IMR-90 (cell line): ENCODE measurements around the gene RAB9B. TPM values are rescaled to one million over a fixed set of nuclear protein-coding genes. Genes with fewer than 3 reads are reported as not detected.

Source experiments
- ATAC-seq: fragments of 200-7000 bp; cut with Tn5 transposase; 2 replicates; pipeline ENCODE4 v1.9.1; 2020; ENCODE audit warnings: low read depth, mild to moderate bottlenecking, moderate library complexity
- BruUV-seq: library from RNA; stranded (reverse); fragments of 400-500 nt; replicated peaks from 2 replicates; lab custom pipeline; 2021; lab: Mats Ljungman, UMichigan
- CTCF ChIA-PET: fragments of 300-600 bp; formaldehyde crosslinking; extraction: SDS; loops from one replicate; lab custom pipeline; 2021; ENCODE audit warnings: antibody characterized with exemption; lab: Yijun Ruan, JAX
- POLR2A ChIA-PET: fragments of 300-600 bp; sonication (Branson Sonifier 250); formaldehyde crosslinking; loops from one replicate; lab custom pipeline; 2022; ENCODE audit warnings: antibody characterized with exemption; ENCODE audit not compliant: unreplicated experiment; lab: Charles Lee
- DNase-seq: peaks from one replicate; pipeline ENCODE4 v3.0.0; 2013
- H2AFZ ChIP-seq: replicated peaks from 2 replicates; pipeline ENCODE3; 2013; ENCODE audit warnings: low read length, mild to moderate bottlenecking; ENCODE audit not compliant: poor library complexity
- H2AK5ac ChIP-seq: 2 replicates; pipeline ENCODE4 v1.6.1; 2013; ENCODE audit warnings: low read depth, low read length, inconsistent platforms
- H2AK9ac ChIP-seq: replicated peaks from 2 replicates; pipeline ENCODE3; 2013; ENCODE audit warnings: mild to moderate bottlenecking, low read depth, low read length, moderate library complexity; ENCODE audit not compliant: poor library complexity
- H2BK120ac ChIP-seq: 2 replicates; pipeline ENCODE4 v1.6.1; 2013; ENCODE audit warnings: low read depth, low read length, inconsistent platforms
- H2BK15ac ChIP-seq: 3 replicates; pipeline ENCODE4 v1.6.1; 2013; ENCODE audit warnings: low read depth, low read length, inconsistent platforms
- H2BK20ac ChIP-seq: 2 replicates; pipeline ENCODE4 v1.6.1; 2013; ENCODE audit warnings: low read depth, mild to moderate bottlenecking, inconsistent platforms, low read length, moderate library complexity
- H2BK5ac ChIP-seq: 2 replicates; pipeline ENCODE4 v1.6.1; 2013; ENCODE audit warnings: mild to moderate bottlenecking, low read depth, low read length, inconsistent platforms; ENCODE audit not compliant: poor library complexity, severe bottlenecking
- H3K14ac ChIP-seq: replicated peaks from 2 replicates; pipeline ENCODE4 v1.6.1; 2013; ENCODE audit warnings: low read depth, low read length, inconsistent platforms
- H3K18ac ChIP-seq: 2 replicates; pipeline ENCODE4 v1.6.1; 2013; ENCODE audit warnings: low read depth, low read length, control low read depth
- H3K23ac ChIP-seq: 2 replicates; pipeline ENCODE4 v1.6.1; 2013; ENCODE audit warnings: low read depth, low read length, inconsistent platforms
- H3K27ac ChIP-seq: 2 replicates; pipeline ENCODE4 v1.5.1; 2013; ENCODE audit warnings: mild to moderate bottlenecking, control low read depth, low read length; ENCODE audit not compliant: insufficient read depth
- H3K27me3 ChIP-seq: 2 replicates; pipeline ENCODE4 v1.6.1; 2013; ENCODE audit warnings: low read length; ENCODE audit not compliant: control insufficient read depth, insufficient read depth
- H3K36me3 ChIP-seq: 2 replicates; pipeline ENCODE4 v1.6.1; 2013; ENCODE audit warnings: low read length, mixed read lengths; ENCODE audit not compliant: control insufficient read depth, insufficient read depth
- H3K4ac ChIP-seq: 2 replicates; pipeline ENCODE4 v1.6.1; 2013; ENCODE audit warnings: low read depth, low read length, inconsistent platforms
- H3K4me1 ChIP-seq: 2 replicates; pipeline ENCODE4 v1.6.1; 2013; ENCODE audit warnings: low read length, mixed read lengths; ENCODE audit not compliant: control insufficient read depth, insufficient read depth
- H3K4me2 ChIP-seq: 2 replicates; pipeline ENCODE4 v1.6.1; 2013; ENCODE audit warnings: low read depth, mild to moderate bottlenecking, control low read depth, low read length, moderate library complexity
- H3K4me3 ChIP-seq: 2 replicates; pipeline ENCODE4 v1.5.1; 2013; ENCODE audit warnings: low read depth, mild to moderate bottlenecking, control low read depth, low read length, moderate library complexity; ENCODE audit not compliant: insufficient read depth
- H3K56ac ChIP-seq: 2 replicates; pipeline ENCODE4 v1.6.1; 2013; ENCODE audit warnings: low read length, inconsistent platforms; ENCODE audit not compliant: insufficient read depth; ENCODE audit errors: extremely low read depth
- H3K79me1 ChIP-seq, 2 experiments: 2 replicates each; pipeline ENCODE4 v1.6.1; 2013; ENCODE audit warnings: low read length in 2 of 2, inconsistent platforms in 1 of 2, low read depth in 1 of 2
- H3K9ac ChIP-seq: 2 replicates; pipeline ENCODE4 v1.6.1; 2013; ENCODE audit warnings: low read depth, low read length, control low read depth
- H3K9me1 ChIP-seq: 2 replicates; pipeline ENCODE4 v1.6.1; 2013; ENCODE audit warnings: low read length, inconsistent platforms; ENCODE audit not compliant: insufficient read depth
- H3K9me3 ChIP-seq: 2 replicates; pipeline ENCODE4 v1.6.1; 2013; ENCODE audit warnings: low read length; ENCODE audit not compliant: control insufficient read depth, insufficient read depth
- H4K20me1 ChIP-seq: 2 replicates; pipeline ENCODE4 v1.6.1; 2013; ENCODE audit warnings: low read length, inconsistent platforms; ENCODE audit not compliant: insufficient read depth
- H4K5ac ChIP-seq: 2 replicates; pipeline ENCODE4 v1.6.1; 2013; ENCODE audit warnings: mild to moderate bottlenecking, low read depth, low read length, control low read depth
- H4K8ac ChIP-seq, 2 experiments: 2 replicates each; pipeline ENCODE4 v1.6.1; 2013; ENCODE audit warnings: low read depth in 2 of 2, low read length in 2 of 2, control low read depth in 1 of 2, inconsistent platforms in 1 of 2
- H4K91ac ChIP-seq: 2 replicates; pipeline ENCODE4 v1.6.1; 2013; ENCODE audit warnings: low read depth, low read length, inconsistent platforms; ENCODE audit not compliant: insufficient read depth
- BHLHE40 ChIP-seq: fragments of 150-350 bp; IDR thresholded peaks from 2 replicates; pipeline ENCODE4 v1.6.1; 2016; ENCODE audit warnings: mild to moderate bottlenecking, low read depth, low read length
- CEBPB ChIP-seq: IDR thresholded peaks from 2 replicates; pipeline ENCODE4 v1.6.1; 2012; ENCODE audit warnings: low read depth, low read length, improper control_type of control experiment
- CHD1 ChIP-seq: IDR thresholded peaks from 2 replicates; pipeline ENCODE4 v1.6.1; 2012; ENCODE audit warnings: low read depth, low read length, improper control_type of control experiment
- CTCF ChIP-seq: conservative IDR thresholded peaks from 2 replicates; pipeline ENCODE4 v1.5.1; 2012; ENCODE audit warnings: mild to moderate bottlenecking, low read depth, low read length, improper control_type of control experiment
- ELK1 ChIP-seq: fragments of 150-350 bp; IDR thresholded peaks from 2 replicates; pipeline ENCODE4 v1.6.1; 2016; ENCODE audit warnings: low read depth, mild to moderate bottlenecking, low read length, moderate library complexity, borderline replicate concordance
- FOS ChIP-seq: fragments of 150-350 bp; IDR thresholded peaks from 2 replicates; pipeline ENCODE4 v1.6.1; 2016; ENCODE audit warnings: low read depth, low read length
- MAFK ChIP-seq: IDR thresholded peaks from 2 replicates; pipeline ENCODE4 v1.6.1; 2012; ENCODE audit warnings: low read depth, low read length, improper control_type of control experiment
- MAZ ChIP-seq: IDR thresholded peaks from 2 replicates; pipeline ENCODE4 v1.6.1; 2012; ENCODE audit warnings: low read depth, mild to moderate bottlenecking, low read length, improper control_type of control experiment, moderate library complexity, borderline replicate concordance
- MXI1 ChIP-seq: IDR thresholded peaks from 2 replicates; pipeline ENCODE4 v1.6.1; 2012; ENCODE audit warnings: low read depth, mild to moderate bottlenecking, low read length, moderate library complexity, borderline replicate concordance
- NFE2L2 ChIP-seq: fragments of 150-350 bp; IDR thresholded peaks from 2 replicates; pipeline ENCODE4 v1.6.1; 2016; ENCODE audit warnings: low read depth, mild to moderate bottlenecking, low read length
- POLR2A ChIP-seq: IDR thresholded peaks from 2 replicates; pipeline ENCODE4 v1.6.1; 2012; ENCODE audit warnings: mild to moderate bottlenecking, low read depth, low read length
- RAD21 ChIP-seq: IDR thresholded peaks from 2 replicates; pipeline ENCODE4 v1.6.1; 2012; ENCODE audit warnings: low read length, improper control_type of control experiment
- RCOR1 ChIP-seq: IDR thresholded peaks from 2 replicates; pipeline ENCODE4 v1.6.1; 2012; ENCODE audit warnings: mild to moderate bottlenecking, low read length, improper control_type of control experiment; ENCODE audit not compliant: insufficient replicate concordance
- RFX5 ChIP-seq: IDR thresholded peaks from 2 replicates; pipeline ENCODE4 v1.8.0; 2012; ENCODE audit warnings: low read depth, mild to moderate bottlenecking, low read length, moderate library complexity
- SMC3 ChIP-seq: fragments of 150-350 bp; IDR thresholded peaks from 2 replicates; pipeline ENCODE4 v1.6.1; 2016; ENCODE audit warnings: low read depth, mild to moderate bottlenecking, antibody characterized with exemption, low read length, moderate library complexity
- USF2 ChIP-seq: fragments of 150-350 bp; IDR thresholded peaks from 2 replicates; pipeline ENCODE4 v1.6.1; 2017; ENCODE audit warnings: mild to moderate bottlenecking, antibody characterized with exemption, low read length, low read depth
- WGBS, 2 experiments: methylation state at CpG; one replicate each; pipeline versions ENCODE4 v1.1.5 to v1.1.7; 2013; ENCODE audit warnings: missing lambda C conversion rate in 2 of 2; ENCODE audit not compliant: insufficient read length in 1 of 2; ENCODE audit errors: extremely low coverage in 2 of 2; 5-methylcytosine and 5-hydroxymethylcytosine counted together
- dilution Hi-C: fragments of 300-500 bp; cut with HindIII; formaldehyde crosslinking; loops from one replicate; pipeline ENCODE4 v1.14.3; 2018; ENCODE audit warnings: low sequenced_read_pairs; ENCODE audit not compliant: unreplicated experiment
- in situ Hi-C: fragments of 300-500 bp; cut with MboI; formaldehyde crosslinking; loops from 3 replicates; pipeline ENCODE4 v1.14.3; 2019; ENCODE audit warnings: low sequenced_read_pairs, inconsistent platforms, mixed read lengths
- intact Hi-C: fragments of 100-400 bp; cut with micrococcal nuclease; formaldehyde crosslinking; loops from 2 replicates; pipeline ENCODE4 v1.10.0; 2022
- polyA plus RNA-seq, 3 experiments: library from polyadenylated mRNA; depleted of rRNA; stranded (reverse); fragments of >200 nt; gene quantifications; 2 replicates each; pipeline ENCODE4 v1.2.3, GENCODE V29; 2012; ENCODE audit warnings: low replicate concordance in 1 of 3
- total RNA-seq: library from RNA; depleted of rRNA; stranded (reverse); fragments of >200 nt; gene quantifications from 2 replicates; pipeline ENCODE4 v1.2.3, GENCODE V29; 2012

The RAB9B gene
- total and polyA plus RNA-seq, 2 of the 4 experiments (the other 2 are of a cell fraction), result 0.58 to 0.90 TPM

GRCh38 chrX:103781062-103781402 is 51.0 kb downstream of the RAB9B start:
- no peak overlapping the region for H2AFZ ChIP-seq
- H4K91ac ChIP-seq, result no peak overlapping the region
- H2AK9ac ChIP-seq, result no peak overlapping the region
- dilution Hi-C loops (no loop called here), intact Hi-C loops (no loop called here), in situ Hi-C loops (no loop called here)
- no peak overlapping the region for H3K27ac ChIP-seq
- no peak overlapping the region for H3K4me3 ChIP-seq
- H3K27me3 ChIP-seq, result peaks cover 28% of the 10 kb centered on the region
- BruUV-seq, result no TSS peak
- H4K5ac ChIP-seq, result no peak overlapping the region
- no peaks in the 10 kb centered on the region for H3K9me3 ChIP-seq
- H2BK5ac ChIP-seq, result no peak overlapping the region
- H3K9ac ChIP-seq, result no peak overlapping the region
- H3K79me1 ChIP-seq, result no peaks in the 10 kb centered on the region
- H3K4me2 ChIP-seq, result no peak overlapping the region
- H3K4ac ChIP-seq, result no peak overlapping the region
- WGBS, 2 experiments, result no CpG with 5 or more reads among the region's 4 CpGs
- POLR2A ChIA-PET, result no interaction called here
- H3K14ac ChIP-seq, result no peak overlapping the region
- no peak for ATAC-seq
- H3K36me3 ChIP-seq, result no peaks in the 10 kb centered on the region
- H3K9me1 ChIP-seq, result no peaks in the 10 kb centered on the region
- no peak overlapping the region for H4K8ac ChIP-seq
- H2BK15ac ChIP-seq, result no peak overlapping the region
- no peaks in the 10 kb centered on the region for H3K4me1 ChIP-seq
- no peak overlapping the region for H2AK5ac ChIP-seq
- TF ChIP-seq CEBPB, result no peak
- no peak for TF ChIP-seq MAFK
- no peak for TF ChIP-seq USF2
- no peak for TF ChIP-seq ELK1
- no peak for TF ChIP-seq NFE2L2
- TF ChIP-seq CTCF, result no peak
- TF ChIP-seq POLR2A, result no peak
- TF ChIP-seq RCOR1, result no peak
- no peak for TF ChIP-seq BHLHE40
- no peak for TF ChIP-seq SMC3
- no peak for TF ChIP-seq CHD1
- TF ChIP-seq MAZ, result no peak
- no peak for TF ChIP-seq MXI1
- no peak for TF ChIP-seq RFX5
- TF ChIP-seq FOS, result no peak
- TF ChIP-seq RAD21, result no peak
- no peak overlapping the region for H3K56ac ChIP-seq
- CTCF ChIA-PET, result no interaction called here
- no peak overlapping the region for H2BK120ac ChIP-seq
- H4K20me1 ChIP-seq, result no peaks in the 10 kb centered on the region
- DNase-seq, result no peak
- no peak overlapping the region for H3K23ac ChIP-seq
- no peak overlapping the region for H3K18ac ChIP-seq
- no peak overlapping the region for H2BK20ac ChIP-seq
